DOHH2 (cell line): ENCODE measurements around the gene MGAT4A.

Source experiments
- CTCF ChIP-seq: fragments of 200-600 bp; sonication (generic); IDR thresholded peaks from one replicate; pipeline ENCODE4 v1.5.1; 2014; ENCODE audit warnings: antibody characterized with exemption, mild to moderate bottlenecking, low read depth, low read length; ENCODE audit not compliant: poor library complexity, severe bottlenecking
- EZH2phosphoT487 ChIP-seq: fragments of 200-600 bp; sonication (generic); IDR thresholded peaks from 2 replicates; pipeline ENCODE4 v1.6.1; 2017; ENCODE audit warnings: borderline replicate concordance, mild to moderate bottlenecking, antibody characterized with exemption, low read length, moderate library complexity, mixed read lengths

GRCh38 chr2:98776136-98776535, 45.2 kb upstream of the MGAT4A start:
- TF ChIP-seq CTCF (no peak), EZH2phosphoT487 (no peak)
